Mucosa of stomach (tissue), 1 donor: ENCODE data around the gene HOXB6.

Source experiments
- H3K27me3 ChIP-seq: one replicate; pipeline ENCODE4 v1.7.0; 2013; ENCODE audit warnings: mild to moderate bottlenecking, low read length; ENCODE audit not compliant: control insufficient read depth, insufficient read depth
- H3K36me3 ChIP-seq: one replicate; pipeline ENCODE4 v1.7.0; 2013; ENCODE audit warnings: low read length; ENCODE audit not compliant: control insufficient read depth, insufficient read depth
- H3K4me1 ChIP-seq: one replicate; pipeline ENCODE4 v1.7.0; 2013; ENCODE audit warnings: mild to moderate bottlenecking, low read length; ENCODE audit not compliant: control insufficient read depth, insufficient read depth
- H3K4me3 ChIP-seq: one replicate; pipeline ENCODE4 v1.7.0; 2013; ENCODE audit warnings: low read length
- H3K9ac ChIP-seq: one replicate; pipeline ENCODE4 v1.7.0; 2013; ENCODE audit warnings: mild to moderate bottlenecking, low read length, moderate library complexity
- H3K9me3 ChIP-seq: one replicate; pipeline ENCODE4 v1.7.0; 2013; ENCODE audit warnings: mild to moderate bottlenecking, low read length, moderate library complexity; ENCODE audit not compliant: control insufficient read depth
- donor health status: Pancreatic carcinoma.

Gene HOXB6

DNA sequence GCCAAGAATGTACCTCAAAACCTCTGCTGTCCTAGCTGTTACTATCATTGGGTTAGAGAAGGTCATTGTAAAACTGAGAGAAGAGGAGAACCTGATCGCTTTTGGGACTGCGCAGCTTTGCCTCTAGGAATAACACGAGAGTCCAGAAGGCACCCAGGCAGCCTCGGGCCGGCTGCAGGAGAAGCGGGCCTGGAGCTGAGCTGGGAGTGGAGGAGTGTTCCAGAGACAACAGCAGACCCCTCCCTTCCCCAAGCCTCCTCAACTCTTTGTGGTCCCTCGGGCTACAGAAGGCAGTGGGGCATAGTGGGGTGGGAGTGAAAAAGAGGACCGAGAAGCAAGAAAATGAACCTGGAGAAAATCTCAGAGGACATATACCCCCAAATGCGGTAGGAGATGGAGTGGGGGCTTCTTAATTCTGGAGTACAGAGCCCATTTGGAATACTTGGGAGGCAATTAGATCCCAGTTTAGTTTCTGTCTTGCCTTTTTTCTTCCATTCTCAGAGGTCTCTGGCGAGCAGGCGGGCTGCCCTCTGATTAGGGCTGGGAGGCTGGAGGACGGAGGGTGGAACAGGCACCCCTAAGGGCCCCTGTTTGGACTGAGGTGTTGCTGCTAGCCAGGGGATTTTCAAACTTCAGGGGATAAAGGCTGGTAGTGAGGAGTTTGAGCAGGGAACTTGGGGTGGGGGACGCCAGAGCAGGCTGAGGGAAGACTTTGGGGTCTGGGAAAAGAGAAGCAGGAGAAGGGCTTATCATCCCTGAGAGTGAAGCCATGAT, 46.5 kb downstream of the HOXB6 start:
- H3K4me1 ChIP-seq = peaks cover 37% of the 10 kb centered on the region
- no peak overlapping the region for H3K9ac ChIP-seq
- H3K27me3 ChIP-seq = peaks cover 93% of the 10 kb centered on the region
- H3K9me3 ChIP-seq = no peaks in the 10 kb centered on the region
- H3K4me3 ChIP-seq = no peak overlapping the region
- no peaks in the 10 kb centered on the region for H3K36me3 ChIP-seq

- no peak overlapping the region for H3K9ac ChIP-seq
- no peaks in the 10 kb centered on the region for H3K36me3 ChIP-seq
- H3K4me3 ChIP-seq = no peak overlapping the region
- H3K9me3 ChIP-seq = no peaks in the 10 kb centered on the region
- H3K27me3 ChIP-seq = peaks cover 94% of the 10 kb centered on the region
- H3K4me1 ChIP-seq = peaks cover 34% of the 10 kb centered on the region
These were observed 48.0 kb downstream of the HOXB6 start for GRCh38 chr17:48556576-48557401.

DNA sequence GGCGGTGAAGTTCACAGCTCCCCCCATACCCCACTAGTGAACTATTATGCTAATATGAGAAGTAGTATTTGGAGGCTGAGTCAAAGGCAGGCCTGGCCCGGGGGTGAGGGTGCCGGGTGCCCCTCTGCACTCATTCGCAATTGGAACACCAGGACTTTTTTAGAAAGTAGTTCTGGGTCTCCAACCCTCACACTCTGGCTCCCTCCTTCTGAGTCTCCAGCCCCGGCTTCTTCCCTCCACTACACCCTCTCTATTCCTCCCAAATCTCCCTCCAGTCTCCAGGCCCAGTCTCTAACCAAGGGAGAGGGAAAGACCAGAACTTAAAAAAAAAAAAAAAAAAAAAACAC, 48.6 kb downstream of the HOXB6 start:
- peaks cover 28% of the 10 kb centered on the region for H3K4me1 ChIP-seq
- no peaks in the 10 kb centered on the region for H3K9me3 ChIP-seq
- no peaks in the 10 kb centered on the region for H3K36me3 ChIP-seq
- H3K9ac ChIP-seq = no peak overlapping the region
- peaks cover 94% of the 10 kb centered on the region for H3K27me3 ChIP-seq
- H3K4me3 ChIP-seq = no peak overlapping the region

GRCh38 chr17:48555258-48556228, 49.2 kb downstream of the HOXB6 start:
- peak overlapping the region; percentile 55 for H3K9ac ChIP-seq
- no peak overlapping the region for H3K4me3 ChIP-seq
- peaks cover 21% of the 10 kb centered on the region for H3K4me1 ChIP-seq
- H3K9me3 ChIP-seq = no peaks in the 10 kb centered on the region
- peaks cover 95% of the 10 kb centered on the region for H3K27me3 ChIP-seq
- H3K36me3 ChIP-seq = no peaks in the 10 kb centered on the region

GRCh38 chr17:48554412-48555257, 50.2 kb downstream of the HOXB6 start:
- Histone ChIP-seq H3K36me3 (no peaks in the 10 kb centered on the region), H3K4me3 (no peak overlapping the region), H3K9me3 (no peaks in the 10 kb centered on the region), H3K4me1 (peaks cover 18% of the 10 kb centered on the region), H3K27me3 (peaks cover 95% of the 10 kb centered on the region), H3K9ac (peak overlapping the region; percentile 55)

DNA sequence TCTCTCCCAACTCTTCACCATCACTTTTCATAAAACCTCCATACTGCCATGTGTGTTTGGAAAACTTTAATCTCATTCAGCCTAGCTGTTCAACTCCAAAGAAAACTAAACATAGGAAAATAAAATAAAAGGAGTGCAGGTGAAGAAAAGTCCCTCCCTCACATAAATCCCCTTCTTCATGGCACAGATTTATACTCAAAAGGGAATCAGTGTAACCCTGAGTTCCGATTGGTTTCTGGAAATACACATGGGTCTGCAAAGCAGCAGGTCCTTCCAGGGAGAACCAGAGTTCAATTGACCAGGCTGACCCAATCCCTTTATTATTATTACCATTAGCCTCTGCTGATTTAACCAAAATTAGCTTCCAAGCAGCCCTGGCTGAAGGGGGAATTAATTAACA, 51.0 kb downstream of the HOXB6 start:
- Histone ChIP-seq H3K4me1 (peaks cover 18% of the 10 kb centered on the region), H3K27me3 (peaks cover 89% of the 10 kb centered on the region), H3K4me3 (no peak overlapping the region), H3K36me3 (no peaks in the 10 kb centered on the region), H3K9ac (no peak overlapping the region), H3K9me3 (no peaks in the 10 kb centered on the region)

DNA sequence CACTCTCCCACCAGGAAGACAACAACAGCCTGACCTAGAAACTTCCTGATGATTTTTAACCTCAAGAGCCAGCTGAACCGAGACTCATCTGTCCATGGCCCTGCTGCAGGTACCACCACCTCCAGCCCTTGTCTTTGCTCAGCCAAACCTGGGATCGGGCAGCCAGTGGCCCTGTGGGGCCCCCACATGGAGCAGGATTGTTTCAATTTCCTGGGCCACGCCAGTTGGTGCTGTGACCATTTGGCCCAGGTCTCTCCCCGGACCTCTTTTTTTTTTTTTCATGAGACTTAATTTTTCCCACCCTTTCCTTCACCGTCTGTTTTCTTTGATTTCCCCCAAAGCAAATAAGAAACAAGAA, 51.6 kb downstream of the HOXB6 start:
- peaks cover 88% of the 10 kb centered on the region for H3K27me3 ChIP-seq
- H3K36me3 ChIP-seq = no peaks in the 10 kb centered on the region
- H3K4me3 ChIP-seq = no peak overlapping the region
- peak overlapping the region; percentile 1 for H3K9ac ChIP-seq
- peaks cover 18% of the 10 kb centered on the region for H3K4me1 ChIP-seq
- no peaks in the 10 kb centered on the region for H3K9me3 ChIP-seq

DNA sequence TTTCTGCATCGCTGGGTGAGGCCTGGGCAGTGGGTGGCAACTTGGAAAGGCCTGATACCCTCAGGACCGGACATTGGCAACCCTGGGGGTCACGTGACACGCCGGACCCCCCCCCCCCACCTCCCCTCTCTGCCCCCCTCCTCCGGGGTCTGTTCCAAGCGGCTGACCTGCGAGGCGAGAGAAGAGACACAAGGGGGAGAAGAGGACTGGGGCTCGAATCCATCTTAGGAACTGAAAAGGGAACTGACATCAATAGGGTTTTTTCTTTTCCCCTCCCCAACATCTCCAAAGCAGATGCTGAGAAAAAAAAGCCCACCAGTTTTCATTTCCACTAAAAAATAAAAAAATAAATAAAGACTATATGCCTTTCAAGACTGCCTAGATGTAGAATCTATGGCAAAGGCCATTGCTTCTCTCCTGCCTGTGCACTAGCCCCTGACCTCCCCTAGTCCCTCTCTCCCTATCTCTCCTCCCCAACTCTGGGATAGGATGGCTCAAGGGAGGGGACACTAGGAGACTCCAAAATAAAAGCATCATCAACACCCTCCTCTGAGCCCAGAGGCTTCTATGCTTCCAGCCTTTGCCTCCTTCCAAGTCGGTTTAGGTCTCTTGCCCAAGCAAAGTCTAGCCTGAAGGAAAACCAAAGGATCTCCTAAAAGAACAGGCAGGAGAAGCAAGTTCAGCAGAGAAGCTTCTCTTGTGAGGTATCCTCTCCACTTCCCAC, 52.2 kb downstream of the HOXB6 start:
- peak overlapping the region; percentile 1 for H3K9ac ChIP-seq
- peaks cover 17% of the 10 kb centered on the region for H3K4me1 ChIP-seq
- H3K27me3 ChIP-seq = peaks cover 86% of the 10 kb centered on the region
- H3K4me3 ChIP-seq = no peak overlapping the region
- no peaks in the 10 kb centered on the region for H3K9me3 ChIP-seq
- no peaks in the 10 kb centered on the region for H3K36me3 ChIP-seq

- Histone ChIP-seq H3K9ac (no peak overlapping the region), H3K9me3 (no peaks in the 10 kb centered on the region), H3K4me1 (peaks cover 9% of the 10 kb centered on the region), H3K36me3 (no peaks in the 10 kb centered on the region), H3K4me3 (no peak overlapping the region), H3K27me3 (peaks cover 86% of the 10 kb centered on the region)
These were observed 53.0 kb downstream of the HOXB6 start for GRCh38 chr17:48551596-48552465.

GRCh38 chr17:48551214-48551555, 53.6 kb downstream of the HOXB6 start:
- peaks cover 5% of the 10 kb centered on the region for H3K4me1 ChIP-seq
- no peak overlapping the region for H3K9ac ChIP-seq
- no peaks in the 10 kb centered on the region for H3K36me3 ChIP-seq
- H3K27me3 ChIP-seq = peaks cover 86% of the 10 kb centered on the region
- no peaks in the 10 kb centered on the region for H3K9me3 ChIP-seq
- no peak overlapping the region for H3K4me3 ChIP-seq
